ENCODE results near the gene PCARE.

Gene PCARE

GRCh38 chr2:29033656-29034055 is 40.7 kb downstream of the PCARE start:
- CTCF ChIA-PET = no interaction called here
- TF ChIP-seq HDGF (IDR thresholded peaks at IDR 0.05; ENCODE audit: borderline replicate concordance) = no peak
- no peak for TF ChIP-seq NFRKB (IDR thresholded peaks at IDR 0.05)
- TF ChIP-seq, protein P1, sequence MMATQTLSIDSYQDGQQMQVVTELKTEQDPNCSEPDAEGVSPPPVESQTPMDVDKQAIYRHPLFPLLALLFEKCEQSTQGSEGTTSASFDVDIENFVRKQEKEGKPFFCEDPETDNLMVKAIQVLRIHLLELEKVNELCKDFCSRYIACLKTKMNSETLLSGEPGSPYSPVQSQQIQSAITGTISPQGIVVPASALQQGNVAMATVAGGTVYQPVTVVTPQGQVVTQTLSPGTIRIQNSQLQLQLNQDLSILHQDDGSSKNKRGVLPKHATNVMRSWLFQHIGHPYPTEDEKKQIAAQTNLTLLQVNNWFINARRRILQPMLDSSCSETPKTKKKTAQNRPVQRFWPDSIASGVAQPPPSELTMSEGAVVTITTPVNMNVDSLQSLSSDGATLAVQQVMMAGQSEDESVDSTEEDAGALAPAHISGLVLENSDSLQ (IDR thresholded peaks at IDR 0.05) = no peak
- TF ChIP-seq ELF4 (IDR thresholded peaks at IDR 0.05) = no peak
- no peak for TF ChIP-seq FOXA1 (IDR thresholded peaks at IDR 0.05)
- no peak for TF ChIP-seq ZNF384 (IDR thresholded peaks at IDR 0.05)
- TF ChIP-seq ARNT (IDR thresholded peaks at IDR 0.05) = no peak
- no peak for TF ChIP-seq CTBP1 (IDR thresholded peaks at IDR 0.05; ENCODE audit: borderline replicate concordance)
- TF ChIP-seq BHLHE40 (IDR thresholded peaks at IDR 0.05; ENCODE audit: borderline replicate concordance) = no peak
- no peak for DNase-seq (ENCODE audit: extremely low spot score)
- POLR2A ChIA-PET = no interaction called here

DNA sequence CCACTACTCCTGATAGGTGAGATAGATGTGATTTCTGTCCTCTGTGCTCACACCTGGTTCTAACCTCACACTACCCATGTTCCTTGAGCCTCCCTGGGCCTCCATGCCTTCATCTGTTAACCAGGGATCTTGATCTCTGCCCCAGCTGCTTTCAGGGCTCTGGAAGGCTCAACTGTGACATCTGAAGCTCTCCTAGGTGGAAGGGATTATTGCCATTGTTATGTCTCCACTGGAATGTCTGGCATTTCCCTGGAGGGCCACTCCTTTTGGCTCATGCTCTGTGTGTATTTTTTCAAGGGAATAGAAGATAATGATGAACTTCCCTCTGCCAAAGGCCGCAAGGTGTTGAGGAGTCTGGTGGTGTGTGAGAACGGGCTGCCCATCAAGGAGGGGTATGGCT is 41.2 kb downstream of the PCARE start:
- no peak for TF ChIP-seq HDGF (IDR thresholded peaks at IDR 0.05; ENCODE audit: borderline replicate concordance)
- TF ChIP-seq TARDBP (IDR thresholded peaks at IDR 0.05) = no peak
- no peak for TF ChIP-seq SP1 (IDR thresholded peaks at IDR 0.05)
- TF ChIP-seq ZNF384 (IDR thresholded peaks at IDR 0.05) = no peak
- no peak for TF ChIP-seq FOXM1 (IDR thresholded peaks at IDR 0.05; ENCODE audit: borderline replicate concordance)
- TF ChIP-seq SUZ12 (IDR thresholded peaks at IDR 0.05) = no peak
- ChIA-PET POLR2A (no interaction called here), CTCF (no interaction called here)
- DNase-seq (ENCODE audit: extremely low spot score) = no peak

DNA sequence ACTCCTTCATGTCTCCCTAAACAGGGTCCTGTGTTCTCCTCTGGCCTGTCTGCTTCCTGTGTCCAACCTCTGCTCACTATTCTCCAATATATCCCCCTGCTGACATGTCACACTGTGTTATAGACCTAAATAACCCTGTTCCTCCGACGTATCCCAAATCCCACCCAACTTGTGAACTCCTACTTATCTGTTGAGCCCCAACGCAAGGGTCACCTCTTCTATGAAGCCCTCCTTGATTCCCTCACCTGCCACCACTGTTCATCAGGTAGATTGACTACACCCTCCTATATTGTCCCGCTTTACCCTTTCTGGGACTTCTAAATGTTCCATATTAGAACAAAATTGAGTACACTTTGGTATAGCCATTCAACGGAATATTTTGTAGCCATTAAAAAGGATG is 42.1 kb downstream of the PCARE start:
- no peak for DNase-seq (ENCODE audit: extremely low spot score)
- TF ChIP-seq ELF4 (IDR thresholded peaks at IDR 0.05) (no peak), LEF1 (IDR thresholded peaks at IDR 0.05; ENCODE audit: borderline replicate concordance) (no peak), FOXK2 (IDR thresholded peaks at IDR 0.05) (no peak), BHLHE40 (IDR thresholded peaks at IDR 0.05; ENCODE audit: borderline replicate concordance) (no peak), L3MBTL2 (conservative IDR thresholded peaks at IDR 0.05) (no peak), ZNF384 (IDR thresholded peaks at IDR 0.05) (no peak), SUZ12 (IDR thresholded peaks at IDR 0.05) (no peak), CTBP1 (IDR thresholded peaks at IDR 0.05; ENCODE audit: borderline replicate concordance) (no peak), SP1 (IDR thresholded peaks at IDR 0.05) (no peak), HDGF (IDR thresholded peaks at IDR 0.05; ENCODE audit: borderline replicate concordance) (no peak), NFRKB (IDR thresholded peaks at IDR 0.05) (no peak), FOXM1 (IDR thresholded peaks at IDR 0.05; ENCODE audit: borderline replicate concordance) (no peak)
- TF ChIP-seq, protein P1 (IDR thresholded peaks at IDR 0.05) = no peak
- CTCF ChIA-PET = no interaction called here
- POLR2A ChIA-PET = no interaction called here

DNA sequence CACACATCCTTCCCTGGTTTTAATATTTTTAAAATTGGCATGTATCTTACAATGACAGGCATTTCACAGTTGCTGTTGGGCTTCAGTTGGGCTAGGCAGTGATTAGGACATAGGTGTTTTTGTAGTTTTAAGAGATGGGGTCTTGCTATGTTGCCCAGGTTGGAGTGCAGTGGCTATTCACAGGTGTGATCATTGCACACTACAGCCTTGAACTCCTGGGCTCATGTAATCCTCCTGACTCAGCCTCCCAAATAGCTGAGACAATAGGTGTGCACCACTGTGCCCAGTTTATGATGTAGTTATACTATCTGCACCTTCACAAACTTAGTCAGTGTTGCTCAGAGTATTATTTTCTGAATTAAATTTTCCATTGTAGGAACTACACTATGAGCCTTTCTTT is 43.3 kb downstream of the PCARE start:
- DNase-seq (ENCODE audit: extremely low spot score) = no peak
- CTCF ChIA-PET = no interaction called here
- POLR2A ChIA-PET = no interaction called here
- no peak for TF ChIP-seq FOXM1 (IDR thresholded peaks at IDR 0.05; ENCODE audit: borderline replicate concordance)
- no peak for TF ChIP-seq ZNF384 (IDR thresholded peaks at IDR 0.05)
- no peak for TF ChIP-seq L3MBTL2 (conservative IDR thresholded peaks at IDR 0.05)

DNA sequence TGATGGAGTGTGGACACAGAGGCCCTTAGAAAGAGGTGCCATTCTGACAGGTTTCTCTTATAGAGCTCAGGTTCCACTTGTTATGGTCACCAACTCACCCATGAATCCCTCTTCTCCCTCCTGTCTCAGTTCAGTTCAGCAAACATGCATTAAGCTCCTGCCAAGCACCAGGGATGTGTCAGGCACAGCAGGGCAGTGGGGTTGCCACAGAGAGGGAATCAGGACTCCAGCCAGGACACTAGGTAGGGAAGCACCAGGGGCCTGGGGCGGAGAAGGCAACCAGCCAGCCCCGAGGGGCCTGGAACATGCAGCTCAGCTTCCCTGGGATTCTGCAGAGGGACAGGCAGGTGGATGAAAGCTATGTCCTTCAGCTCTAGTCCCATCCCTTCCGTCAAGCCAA is 48.6 kb downstream of the PCARE start:
- ChIA-PET CTCF (no interaction called here), POLR2A (no interaction called here)
- TF ChIP-seq TARDBP (IDR thresholded peaks at IDR 0.05) = no peak
- TF ChIP-seq ARNT (IDR thresholded peaks at IDR 0.05) = no peak
- no peak for TF ChIP-seq ZNF384 (IDR thresholded peaks at IDR 0.05)
- DNase-seq (ENCODE audit: extremely low spot score) = no peak

- CTCF ChIA-PET = no interaction called here
- POLR2A ChIA-PET = no interaction called here
Observed at GRCh38 chr2:29024882-29025430, 49.4 kb downstream of the PCARE start.

GRCh38 chr2:29023188-29023587 is 51.1 kb downstream of the PCARE start:
- POLR2A ChIA-PET = no interaction called here
- no peak for DNase-seq (ENCODE audit: extremely low spot score)
- CTCF ChIA-PET = no interaction called here
- TF ChIP-seq ELF4 (IDR thresholded peaks at IDR 0.05) = no peak
- TF ChIP-seq FOXA1 (IDR thresholded peaks at IDR 0.05) = no peak
- no peak for TF ChIP-seq HDGF (IDR thresholded peaks at IDR 0.05; ENCODE audit: borderline replicate concordance)
- TF ChIP-seq FOXM1 (IDR thresholded peaks at IDR 0.05; ENCODE audit: borderline replicate concordance) = no peak
- TF ChIP-seq TARDBP (IDR thresholded peaks at IDR 0.05) = no peak
- no peak for TF ChIP-seq LEF1 (IDR thresholded peaks at IDR 0.05; ENCODE audit: borderline replicate concordance)
- no peak for TF ChIP-seq ZNF384 (IDR thresholded peaks at IDR 0.05)
- TF ChIP-seq BHLHE40 (IDR thresholded peaks at IDR 0.05; ENCODE audit: borderline replicate concordance) = no peak
- no peak for TF ChIP-seq FOXK2 (IDR thresholded peaks at IDR 0.05)
- no peak for TF ChIP-seq NFRKB (IDR thresholded peaks at IDR 0.05)
- TF ChIP-seq L3MBTL2 (conservative IDR thresholded peaks at IDR 0.05) = no peak
- no peak for TF ChIP-seq SP1 (IDR thresholded peaks at IDR 0.05)

More at GRCh38 chr2:29024882-29025430, 49.4 kb downstream of the PCARE start:
- no peak for DNase-seq (ENCODE audit: extremely low spot score)
- TF ChIP-seq FOXM1 (IDR thresholded peaks at IDR 0.05; ENCODE audit: borderline replicate concordance) = no peak
- no peak for TF ChIP-seq HDGF (IDR thresholded peaks at IDR 0.05; ENCODE audit: borderline replicate concordance)
- TF ChIP-seq ELF4 (IDR thresholded peaks at IDR 0.05) = no peak
- TF ChIP-seq SP1 (IDR thresholded peaks at IDR 0.05) = no peak

GRCh38 chr2:29022679-29023078 is 51.6 kb downstream of the PCARE start:
- CTCF ChIA-PET = no interaction called here
- DNase-seq (ENCODE audit: extremely low spot score) = no peak
- TF ChIP-seq ARNT (IDR thresholded peaks at IDR 0.05) = no peak
- TF ChIP-seq ZNF384 (IDR thresholded peaks at IDR 0.05) = no peak
- TF ChIP-seq CTBP1 (IDR thresholded peaks at IDR 0.05; ENCODE audit: borderline replicate concordance) = no peak
- TF ChIP-seq BHLHE40 (IDR thresholded peaks at IDR 0.05; ENCODE audit: borderline replicate concordance) = no peak
- POLR2A ChIA-PET = no interaction called here

Data from HEK293T (cell line).